Astrocyte of the cerebellum (primary cell): ENCODE results near the gene ATXN1.

Experiments used
- DNase-seq: peaks from one replicate; pipeline ENCODE4 v3.0.0-alpha.2; 2011; ENCODE audit warnings: low read depth
- H3K4me3 ChIP-seq: 2 replicates; pipeline ENCODE4 v1.5.1; 2011; ENCODE audit warnings: mild to moderate bottlenecking, low read depth, low read length, moderate library complexity
- CTCF ChIP-seq: IDR thresholded peaks from 2 replicates; pipeline ENCODE4 v1.5.1; 2012; ENCODE audit warnings: low read length, low read depth, moderate library complexity, mild to moderate bottlenecking; ENCODE audit errors: missing control alignments
- in situ Hi-C: cut with HindIII; loops from 2 replicates; pipeline ENCODE4 v1.10.0; 2017; ENCODE audit warnings: low sequenced_read_pairs

The ATXN1 gene

DNA sequence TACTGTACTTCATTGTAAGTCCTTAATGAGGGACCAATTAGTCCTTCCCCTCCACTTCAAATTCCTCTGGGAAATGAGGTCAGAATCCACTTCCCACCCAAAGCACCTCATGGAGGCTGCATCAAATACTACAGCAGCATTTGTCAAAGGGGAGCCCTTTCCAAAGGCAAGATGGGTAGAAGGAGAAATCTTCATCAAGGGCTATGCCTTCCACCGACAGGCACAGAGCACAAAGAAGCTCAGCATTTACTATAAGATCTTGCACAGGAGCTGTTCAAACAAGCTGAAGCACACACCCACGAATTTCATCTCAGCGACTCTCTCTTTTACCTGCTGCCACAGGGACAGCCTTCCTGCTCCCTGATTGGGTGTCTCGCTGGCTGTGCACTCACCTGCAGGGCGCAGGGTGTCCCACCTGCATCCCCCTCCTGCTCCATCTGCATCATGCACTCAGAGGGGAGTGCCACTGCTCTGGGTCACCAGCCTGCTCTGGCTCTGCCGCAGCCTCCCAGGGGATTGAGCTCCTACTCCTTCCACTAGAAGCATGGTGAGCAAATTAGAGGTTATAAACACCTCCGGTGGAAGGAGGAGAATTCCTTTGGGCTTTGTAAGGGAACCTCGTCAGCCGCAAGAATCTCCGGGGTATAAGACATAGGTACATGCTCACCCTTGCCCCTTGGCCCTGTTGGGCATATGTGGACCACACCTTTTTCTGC, 164.5 kb downstream of the ATXN1 start:
- H3K4me3 ChIP-seq: no peak overlapping the region
- in situ Hi-C loops: no loop called here
- no peak for DNase-seq

GRCh38 chr6:16595514-16596120, 165.6 kb downstream of the ATXN1 start:
- in situ Hi-C loops: no loop called here
- DNase-seq: no peak
- TF ChIP-seq CTCF: no peak
- H3K4me3 ChIP-seq: no peak overlapping the region

More for the DNA sequence above, 164.5 kb downstream of the ATXN1 start:
- TF ChIP-seq CTCF: no peak

GRCh38 chr6:16594849-16595248, 166.4 kb downstream of the ATXN1 start:
- no peak for DNase-seq
- in situ Hi-C loops: no loop called here
- TF ChIP-seq CTCF: no peak
- no peak overlapping the region for H3K4me3 ChIP-seq

- TF ChIP-seq CTCF: no peak
- H3K4me3 ChIP-seq: no peak overlapping the region
- no peak for DNase-seq
- in situ Hi-C loops: no loop called here
These were observed 168.9 kb downstream of the ATXN1 start for GRCh38 chr6:16592223-16592911.

DNA sequence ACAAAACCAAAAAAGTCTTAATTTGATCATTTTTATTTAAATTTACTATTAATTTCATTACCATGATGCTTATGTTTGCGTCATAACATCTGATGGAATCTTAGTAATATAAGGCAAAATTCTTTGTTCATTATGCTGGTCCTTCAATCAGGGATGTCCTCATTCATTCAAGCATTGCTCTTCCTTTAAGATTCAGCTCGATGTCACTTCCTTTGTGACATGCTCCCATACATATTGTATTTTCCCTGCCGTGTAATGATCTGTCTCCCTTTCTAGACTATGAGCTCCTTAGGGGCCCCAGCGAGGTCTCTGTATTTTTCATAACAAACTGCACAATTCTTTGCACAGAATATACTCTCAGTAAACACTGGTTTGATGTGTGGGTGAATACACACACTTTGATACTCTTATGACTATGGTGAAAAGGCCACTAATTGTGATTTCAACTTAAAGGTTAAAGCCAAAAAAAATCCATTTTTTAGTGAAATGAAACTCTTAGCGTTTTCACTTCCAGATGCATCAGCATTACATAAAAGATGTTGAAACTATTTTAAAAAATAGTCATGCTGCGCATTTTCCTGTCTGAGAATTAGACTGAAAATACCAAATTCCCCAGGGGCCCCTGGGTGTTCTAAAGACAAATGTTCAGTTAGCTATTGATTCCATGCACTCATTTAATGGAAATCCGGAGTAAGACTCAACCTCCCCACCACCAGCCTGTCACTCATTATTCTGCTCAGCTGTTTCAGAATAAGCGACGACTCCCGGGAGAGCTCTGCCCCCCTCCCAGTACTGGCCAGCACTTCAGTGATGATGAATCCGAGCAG, 169.7 kb downstream of the ATXN1 start:
- no peak for TF ChIP-seq CTCF
- DNase-seq: no peak
- H3K4me3 ChIP-seq: no peak overlapping the region
- in situ Hi-C loops: no loop called here

GRCh38 chr6:16585805-16586204, 175.5 kb downstream of the ATXN1 start:
- in situ Hi-C loops: no loop called here
- no peak for DNase-seq
- H3K4me3 ChIP-seq: no peak overlapping the region
- TF ChIP-seq CTCF: no peak
